ENCODE data around the gene HAS3.
A peak's percentile ranks its signal among the peaks of the same experiment; 100 is the strongest.

The HAS3 gene

GRCh38 chr16:69111876-69112230 is 6.4 kb downstream of the HAS3 start:
- Histone ChIP-seq H4K20me1 (ENCODE audit: insufficient read depth, low read length) (peaks cover 71% of the 10 kb centered on the region), H3K4me2 (ENCODE audit: insufficient read depth, low read length) (no peak overlapping the region), H3K9me3 (ENCODE audit: insufficient read depth, low read length, severe bottlenecking) (no peaks in the 10 kb centered on the region), H3K4me3 (ENCODE audit: low read depth in 1 of 2, low read length in 2 of 2) (no peak overlapping the region), H3K27ac (ENCODE audit: low read length) (no peak overlapping the region), H3K9ac (ENCODE audit: low read depth, low read length) (no peak overlapping the region), H3K27me3 (ENCODE audit: insufficient read depth, low read length, poor library complexity) (peaks cover under 1% of the 10 kb centered on the region), H3K79me2 (ENCODE audit: insufficient read depth, low read length) (no peaks in the 10 kb centered on the region), H2AFZ (ENCODE audit: low read depth, low read length) (no peak overlapping the region), H3K36me3 (ENCODE audit: insufficient read depth, low read length) (peaks cover 49% of the 10 kb centered on the region), H3K4me1 (ENCODE audit: insufficient read depth, low read length) (peaks cover 3% of the 10 kb centered on the region)
- no peak for ATAC-seq (ENCODE audit: insufficient read depth, low read depth)
- TF ChIP-seq EZH2 (IDR thresholded peaks at IDR 0.05; ENCODE audit: borderline replicate concordance, low read depth, low read length, severe bottlenecking) (no peak), CTCF (IDR thresholded peaks at IDR 0.05; ENCODE audit: borderline replicate concordance, extremely low read depth, low read length, poor library complexity, severe bottlenecking) (no peak)
- no peak for DNase-seq

GRCh38 chr16:69112285-69113129 is 7.1 kb downstream of the HAS3 start:
- peak; percentile 79 for ATAC-seq (ENCODE audit: insufficient read depth, low read depth)

GRCh38 chr16:69113216-69113615 is 7.8 kb downstream of the HAS3 start:
- no peak overlapping the region for H3K4me2 ChIP-seq (ENCODE audit: insufficient read depth, low read length)
- DNase-seq (no peak), ATAC-seq (ENCODE audit: insufficient read depth, low read depth) (peak; percentile 27; the same call in 1 of the 3 replicates)
- H3K27ac ChIP-seq (ENCODE audit: low read length): no peak overlapping the region
- no peaks in the 10 kb centered on the region for H3K9me3 ChIP-seq (ENCODE audit: insufficient read depth, low read length, severe bottlenecking)
- H3K36me3 ChIP-seq (ENCODE audit: insufficient read depth, low read length): peaks cover 61% of the 10 kb centered on the region
- no peaks in the 10 kb centered on the region for H3K4me1 ChIP-seq (ENCODE audit: insufficient read depth, low read length)
- no peak for TF ChIP-seq CTCF (IDR thresholded peaks at IDR 0.05; ENCODE audit: borderline replicate concordance, extremely low read depth, low read length, poor library complexity, severe bottlenecking)
- TF ChIP-seq EZH2 (IDR thresholded peaks at IDR 0.05; ENCODE audit: borderline replicate concordance, low read depth, low read length, severe bottlenecking): no peak
- H3K79me2 ChIP-seq (ENCODE audit: insufficient read depth, low read length): peaks cover 5% of the 10 kb centered on the region; the same call in 1 of the 2 replicates
- peaks cover 68% of the 10 kb centered on the region for H4K20me1 ChIP-seq (ENCODE audit: insufficient read depth, low read length)
- H3K27me3 ChIP-seq (ENCODE audit: insufficient read depth, low read length, poor library complexity): no peaks in the 10 kb centered on the region
- H2AFZ ChIP-seq (ENCODE audit: low read depth, low read length): no peak overlapping the region
- no peak overlapping the region for H3K9ac ChIP-seq (ENCODE audit: low read depth, low read length)
- H3K4me3 ChIP-seq (ENCODE audit: low read depth in 1 of 2, low read length in 2 of 2): no peak overlapping the region

More at GRCh38 chr16:69112285-69113129, 7.1 kb downstream of the HAS3 start:
- H3K27me3 ChIP-seq (ENCODE audit: insufficient read depth, low read length, poor library complexity): no peaks in the 10 kb centered on the region
- H3K4me1 ChIP-seq (ENCODE audit: insufficient read depth, low read length): no peaks in the 10 kb centered on the region
- peaks cover 69% of the 10 kb centered on the region for H4K20me1 ChIP-seq (ENCODE audit: insufficient read depth, low read length)
- H3K27ac ChIP-seq (ENCODE audit: low read length): no peak overlapping the region
- H3K36me3 ChIP-seq (ENCODE audit: insufficient read depth, low read length): peaks cover 54% of the 10 kb centered on the region
- no peak overlapping the region for H3K9ac ChIP-seq (ENCODE audit: low read depth, low read length)
- H2AFZ ChIP-seq (ENCODE audit: low read depth, low read length): no peak overlapping the region
- no peaks in the 10 kb centered on the region for H3K79me2 ChIP-seq (ENCODE audit: insufficient read depth, low read length)
- H3K4me2 ChIP-seq (ENCODE audit: insufficient read depth, low read length): no peak overlapping the region
- peak; percentile 85 for TF ChIP-seq CTCF (IDR thresholded peaks at IDR 0.05; ENCODE audit: borderline replicate concordance, extremely low read depth, low read length, poor library complexity, severe bottlenecking)
- no peak for TF ChIP-seq EZH2 (IDR thresholded peaks at IDR 0.05; ENCODE audit: borderline replicate concordance, low read depth, low read length, severe bottlenecking)
- H3K4me3 ChIP-seq (ENCODE audit: low read depth in 1 of 2, low read length in 2 of 2): no peak overlapping the region
- no peaks in the 10 kb centered on the region for H3K9me3 ChIP-seq (ENCODE audit: insufficient read depth, low read length, severe bottlenecking)
- DNase-seq: peak; percentile 55

Data from DND-41 (cell line).